HEK293 (cell line): Measurements from ENCODE around the gene CKS2.

ENCODE experiments used
- CTCF ChIA-PET: fragments of 350-600 bp; formaldehyde crosslinking; extraction: SDS; loops from one replicate; lab custom pipeline; 2021; ENCODE audit warnings: antibody characterized with exemption; lab: Yijun Ruan, JAX
- POLR2A ChIA-PET: fragments of 300-600 bp; formaldehyde crosslinking; extraction: SDS; loops from one replicate; lab custom pipeline; 2020; ENCODE audit warnings: antibody characterized with exemption, inconsistent platforms; lab: Yijun Ruan, JAX
- H3K27ac ChIP-seq: fragments of 200-500 bp; sonication (Bioruptor generic); 2 replicates; pipeline ENCODE4 v1.5.1; 2014; ENCODE audit warnings: low read depth, low read length, control low read depth, inconsistent platforms; ENCODE audit errors: extremely low read depth
- H3K36me3 ChIP-seq, 2 experiments: fragments of 200-500 bp in 1 of 2; sonication (Bioruptor generic) in 1 of 2; 1 replicate in 1 of 2; 2 replicates in 1 of 2; pipeline ENCODE4 v1.5.1; 2014 to 2017; ENCODE audit warnings: inconsistent platforms in 2 of 2, low read length in 2 of 2; ENCODE audit not compliant: control insufficient read depth in 2 of 2, insufficient read depth in 1 of 2
- H3K4me1 ChIP-seq: fragments of 200-500 bp; sonication (Bioruptor generic); 2 replicates; pipeline ENCODE4 v1.5.1; 2014; ENCODE audit warnings: mild to moderate bottlenecking, low read length, inconsistent platforms; ENCODE audit not compliant: control insufficient read depth, insufficient read depth
- H3K4me3 ChIP-seq: 2 replicates; pipeline ENCODE4 v1.5.1; 2011; ENCODE audit warnings: low read depth, mild to moderate bottlenecking, control low read depth, low read length, moderate library complexity
- H3K9me3 ChIP-seq: fragments of 200-500 bp; sonication (Bioruptor generic); 2 replicates; pipeline ENCODE4 v1.5.1; 2014; ENCODE audit warnings: low read depth, low read length, inconsistent platforms; ENCODE audit not compliant: control insufficient read depth, insufficient read depth
- FEZF1 ChIP-seq: fragments of 450-650 bp; formaldehyde crosslinking; IDR thresholded peaks from 2 replicates; pipeline ENCODE4 v1.5.1; 2016; ENCODE audit warnings: missing biosample characterization, missing genetic modification characterization
- GFI1B ChIP-seq: fragments of 450-650 bp; formaldehyde crosslinking; IDR thresholded peaks from 2 replicates; pipeline ENCODE4 v1.5.1; 2016; ENCODE audit warnings: missing biosample characterization, missing genetic modification characterization
- KLF8 ChIP-seq: fragments of 450-650 bp; formaldehyde crosslinking; IDR thresholded peaks from 2 replicates; pipeline ENCODE4 v1.5.1; 2016; ENCODE audit warnings: missing biosample characterization, missing genetic modification characterization
- MEIS1 ChIP-seq: sonication (generic); formaldehyde crosslinking; IDR thresholded peaks from 2 replicates; pipeline ENCODE4 v1.8.1; 2022; ENCODE audit warnings: missing genetic modification reagents, mild to moderate bottlenecking, borderline replicate concordance
- TRIM28 ChIP-seq: IDR thresholded peaks from 2 replicates; pipeline ENCODE4 v1.6.1; 2011; ENCODE audit warnings: low read length, control low read depth, borderline replicate concordance
- TSHZ1 ChIP-seq: fragments of 450-650 bp; formaldehyde crosslinking; IDR thresholded peaks from 2 replicates; pipeline ENCODE4 v1.5.1; 2016; ENCODE audit warnings: missing biosample characterization, missing genetic modification characterization, borderline replicate concordance
- ZBTB44 ChIP-seq: fragments of 450-650 bp; IDR thresholded peaks from 2 replicates; pipeline ENCODE4 v1.5.1; 2018; ENCODE audit warnings: missing biosample characterization, mild to moderate bottlenecking, missing genetic modification characterization
- ZEB2 ChIP-seq: fragments of 450-650 bp; formaldehyde crosslinking; IDR thresholded peaks from 2 replicates; pipeline ENCODE4 v1.5.1; 2016; ENCODE audit warnings: missing biosample characterization, missing genetic modification characterization
- ZFP37 ChIP-seq: fragments of 450-650 bp; formaldehyde crosslinking; IDR thresholded peaks from 2 replicates; pipeline ENCODE4 v1.5.1; 2016; ENCODE audit warnings: missing biosample characterization, missing genetic modification characterization
- ZNF132 ChIP-seq: fragments of 450-650 bp; formaldehyde crosslinking; IDR thresholded peaks from 2 replicates; pipeline ENCODE4 v1.5.1; 2017; ENCODE audit warnings: missing biosample characterization, missing genetic modification characterization, borderline replicate concordance
- ZNF140 ChIP-seq: fragments of 450-650 bp; formaldehyde crosslinking; IDR thresholded peaks from 2 replicates; pipeline ENCODE4 v1.5.1; 2016; ENCODE audit warnings: missing biosample characterization, missing genetic modification characterization
- ZNF18 ChIP-seq: fragments of 450-650 bp; formaldehyde crosslinking; IDR thresholded peaks from 2 replicates; pipeline ENCODE4 v1.5.1; 2016; ENCODE audit warnings: missing biosample characterization, missing genetic modification characterization
- ZNF184 ChIP-seq: fragments of 450-650 bp; IDR thresholded peaks from 2 replicates; pipeline ENCODE4 v1.5.1; 2018; ENCODE audit warnings: missing biosample characterization, mild to moderate bottlenecking, missing genetic modification characterization
- ZNF2 ChIP-seq: fragments of 450-650 bp; formaldehyde crosslinking; IDR thresholded peaks from 2 replicates; pipeline ENCODE4 v1.5.1; 2016; ENCODE audit warnings: missing biosample characterization, missing genetic modification characterization
- ZNF335 ChIP-seq: fragments of 450-650 bp; formaldehyde crosslinking; conservative IDR thresholded peaks from 2 replicates; pipeline ENCODE4 v1.5.1; 2016; ENCODE audit warnings: missing biosample characterization, missing genetic modification characterization
- ZNF394 ChIP-seq: fragments of 450-650 bp; formaldehyde crosslinking; IDR thresholded peaks from 2 replicates; pipeline ENCODE4 v1.5.1; 2016; ENCODE audit warnings: missing biosample characterization, missing genetic modification characterization, mild to moderate bottlenecking, moderate library complexity, borderline replicate concordance
- ZNF398 ChIP-seq: fragments of 450-650 bp; formaldehyde crosslinking; IDR thresholded peaks from 2 replicates; pipeline ENCODE4 v1.5.1; 2017; ENCODE audit warnings: missing biosample characterization, missing genetic modification characterization
- ZNF501 ChIP-seq: fragments of 450-650 bp; formaldehyde crosslinking; IDR thresholded peaks from 2 replicates; pipeline ENCODE4 v1.5.1; 2016; ENCODE audit warnings: missing biosample characterization, missing genetic modification characterization
- ZNF544 ChIP-seq: fragments of 450-650 bp; formaldehyde crosslinking; IDR thresholded peaks from 2 replicates; pipeline ENCODE4 v1.5.0; 2017; ENCODE audit warnings: missing biosample characterization, missing genetic modification characterization
- ZNF580 ChIP-seq: fragments of 450-650 bp; formaldehyde crosslinking; IDR thresholded peaks from 2 replicates; pipeline ENCODE4 v1.5.1; 2016; ENCODE audit warnings: missing biosample characterization, missing genetic modification characterization
- ZNF654 ChIP-seq: fragments of 450-650 bp; formaldehyde crosslinking; IDR thresholded peaks from 2 replicates; pipeline ENCODE4 v1.5.1; 2016; ENCODE audit warnings: low read depth, missing biosample characterization, missing genetic modification characterization
- ZNF777 ChIP-seq: fragments of 450-650 bp; formaldehyde crosslinking; IDR thresholded peaks from 2 replicates; pipeline ENCODE4 v1.5.1; 2017; ENCODE audit warnings: missing biosample characterization, missing genetic modification characterization, borderline replicate concordance
- ZSCAN30 ChIP-seq: fragments of 450-650 bp; IDR thresholded peaks from 2 replicates; pipeline ENCODE4 v1.5.1; 2018; ENCODE audit warnings: missing biosample characterization, mild to moderate bottlenecking, missing genetic modification characterization, moderate library complexity

CKS2 gene

GRCh38 chr9:89284076-89284475, 26.9 kb upstream of the CKS2 start:
- ChIA-PET POLR2A (no interaction called here), CTCF (interaction anchor here (1.0 kb wide), 1 partner anchor 265 kb away, joined by 3 read pairs; no protein-coding TSS in a partner anchor)
- Histone ChIP-seq H3K36me3 (no peaks in the 10 kb centered on the region), H3K4me1 (no peaks in the 10 kb centered on the region), H3K27ac (no peak overlapping the region), H3K9me3 (no peaks in the 10 kb centered on the region), H3K4me3 (no peak overlapping the region)
- TF ChIP-seq GFI1B (tag by site-specific recombination), result no peak
- TF ChIP-seq ZNF2 (tag by site-specific recombination), result no peak
- no peak for TF ChIP-seq ZFP37 (tag by site-specific recombination)
- TF ChIP-seq KLF8 (tag by site-specific recombination), result no peak
- no peak for TF ChIP-seq ZNF335 (tag by site-specific recombination)
- no peak for TF ChIP-seq ZNF18 (tag by site-specific recombination)
- no peak for TF ChIP-seq MEIS1 (CRISPR knock-in tag)
- TF ChIP-seq ZNF394, result no peak
- no peak for TF ChIP-seq ZNF580 (tag by site-specific recombination)
- TF ChIP-seq TRIM28, result no peak
- no peak for TF ChIP-seq ZNF140 (tag by site-specific recombination)
- TF ChIP-seq ZNF184, result no peak
- TF ChIP-seq ZNF777 (tag by site-specific recombination), result no peak
- no peak for TF ChIP-seq ZEB2
- TF ChIP-seq ZSCAN30 (tag by site-specific recombination), result no peak
- TF ChIP-seq ZBTB44 (tag by site-specific recombination), result no peak
- TF ChIP-seq ZNF398 (tag by site-specific recombination), result no peak
- TF ChIP-seq ZNF654, result no peak
- TF ChIP-seq ZNF501 (tag by site-specific recombination), result no peak

GRCh38 chr9:89291741-89292140, 19.3 kb upstream of the CKS2 start:
- POLR2A ChIA-PET, result no interaction called here
- no peaks in the 10 kb centered on the region for H3K9me3 ChIP-seq
- CTCF ChIA-PET, result no interaction called here
- no peak overlapping the region for H3K27ac ChIP-seq
- H3K4me3 ChIP-seq, result no peak overlapping the region
- TF ChIP-seq ZNF544 (tag by site-specific recombination) (no peak), TSHZ1 (tag by site-specific recombination) (no peak), FEZF1 (tag by site-specific recombination) (no peak), ZNF132 (tag by site-specific recombination) (no peak)
- TF ChIP-seq, all 188 proteins: peak for 0
- Histone ChIP-seq H3K36me3 (no peaks in the 10 kb centered on the region), H3K4me1 (no peaks in the 10 kb centered on the region)
